ENCODE data around the gene CEP41. TPM values are rescaled to one million over a fixed set of nuclear protein-coding genes. Genes with fewer than 3 reads are reported as not detected.

Gene CEP41, protein sequence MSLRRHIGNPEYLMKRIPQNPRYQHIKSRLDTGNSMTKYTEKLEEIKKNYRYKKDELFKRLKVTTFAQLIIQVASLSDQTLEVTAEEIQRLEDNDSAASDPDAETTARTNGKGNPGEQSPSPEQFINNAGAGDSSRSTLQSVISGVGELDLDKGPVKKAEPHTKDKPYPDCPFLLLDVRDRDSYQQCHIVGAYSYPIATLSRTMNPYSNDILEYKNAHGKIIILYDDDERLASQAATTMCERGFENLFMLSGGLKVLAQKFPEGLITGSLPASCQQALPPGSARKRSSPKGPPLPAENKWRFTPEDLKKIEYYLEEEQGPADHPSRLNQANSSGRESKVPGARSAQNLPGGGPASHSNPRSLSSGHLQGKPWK
- 10 to 100 TPM; 25.1 to 34.1 (median 31.4) TPM for polyA plus RNA-seq (ENCODE audit: insufficient read depth in 1 of 5, insufficient read length in 5 of 5, low replicate concordance in 1 of 5)
- long read RNA-seq, donor 1, full-length matches to known transcripts: 3 of 357 reads
- long read RNA-seq, donor 1, partial matches to known transcripts: 96 of 357 reads
- long read RNA-seq, donor 1, other reads (novel, unspliced or antisense): 258 of 357 reads
- long read RNA-seq, donor 2, full-length matches to known transcripts: 9 of 9 reads
- long read RNA-seq, donor 2, partial matches to known transcripts: 0 of 9 reads
- long read RNA-seq, donor 2, other reads (novel, unspliced or antisense): 0 of 9 reads
- long read RNA-seq, donor 3, full-length matches to known transcripts: 6 of 6 reads
- long read RNA-seq, donor 3, partial matches to known transcripts: 0 of 6 reads
- long read RNA-seq, donor 3, other reads (novel, unspliced or antisense): 0 of 6 reads
- long read RNA-seq, donor 4, full-length matches to known transcripts: 5 of 5 reads
- long read RNA-seq, donor 4, partial matches to known transcripts: 0 of 5 reads
- long read RNA-seq, donor 4, other reads (novel, unspliced or antisense): 0 of 5 reads
- long read RNA-seq, donor 5, full-length matches to known transcripts: 10 of 10 reads
- long read RNA-seq, donor 5, partial matches to known transcripts: 0 of 10 reads
- long read RNA-seq, donor 5, other reads (novel, unspliced or antisense): 0 of 10 reads
- long read RNA-seq, donor 6, full-length matches to known transcripts: 10 of 10 reads
- long read RNA-seq, donor 6, partial matches to known transcripts: 0 of 10 reads
- long read RNA-seq, donor 6, other reads (novel, unspliced or antisense): 0 of 10 reads
- long read RNA-seq, donor 7, full-length matches to known transcripts: 5 of 502 reads
- long read RNA-seq, donor 7, partial matches to known transcripts: 473 of 502 reads
- long read RNA-seq, donor 7, other reads (novel, unspliced or antisense): 24 of 502 reads
- long read RNA-seq, donor 8, full-length matches to known transcripts: 2 of 2 reads
- long read RNA-seq, donor 8, partial matches to known transcripts: 0 of 2 reads
- long read RNA-seq, donor 8, other reads (novel, unspliced or antisense): 0 of 2 reads

GRCh38 chr7:130440527-130441365, at the start of gene CEP41:
TSS of gene CEP41 (minus strand) at chr7:130441016. CDS start at chr7:130440966, 50 bp downstream.
- peak; percentile 99 for DNase-seq

DNA sequence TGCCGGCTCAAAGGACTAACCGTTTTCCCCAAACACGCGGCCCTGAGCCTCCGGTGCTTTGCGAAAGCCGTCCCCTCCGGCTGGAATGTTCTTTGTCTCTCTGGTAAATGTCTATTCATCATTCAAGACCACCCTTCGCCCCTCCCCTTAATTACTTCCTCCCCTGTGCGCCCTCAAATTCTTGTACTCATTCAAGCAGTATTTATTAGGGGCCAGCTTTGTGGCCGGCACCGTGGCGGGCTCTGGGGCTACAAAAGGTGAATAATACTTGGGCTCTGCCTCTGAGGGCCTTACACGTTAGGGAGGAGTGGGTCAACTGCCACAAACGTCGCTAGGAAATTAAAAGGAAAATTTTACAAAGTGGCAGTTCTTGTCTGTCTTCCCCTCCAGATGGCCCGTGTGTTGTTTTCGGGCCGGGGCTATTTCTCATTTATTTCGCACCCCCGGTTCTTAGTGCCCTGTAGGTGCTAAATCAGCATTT, 49.5 kb upstream of the CEP41 start:
- DNase-seq: no peak

- no peak for DNase-seq
Observed at GRCh38 chr7:130489140-130489983, 48.5 kb upstream of the CEP41 start.

GRCh38 chr7:130488392-130489139, 47.8 kb upstream of the CEP41 start:
- peak in 1 of 2 donors; percentile 29 for DNase-seq

DNA sequence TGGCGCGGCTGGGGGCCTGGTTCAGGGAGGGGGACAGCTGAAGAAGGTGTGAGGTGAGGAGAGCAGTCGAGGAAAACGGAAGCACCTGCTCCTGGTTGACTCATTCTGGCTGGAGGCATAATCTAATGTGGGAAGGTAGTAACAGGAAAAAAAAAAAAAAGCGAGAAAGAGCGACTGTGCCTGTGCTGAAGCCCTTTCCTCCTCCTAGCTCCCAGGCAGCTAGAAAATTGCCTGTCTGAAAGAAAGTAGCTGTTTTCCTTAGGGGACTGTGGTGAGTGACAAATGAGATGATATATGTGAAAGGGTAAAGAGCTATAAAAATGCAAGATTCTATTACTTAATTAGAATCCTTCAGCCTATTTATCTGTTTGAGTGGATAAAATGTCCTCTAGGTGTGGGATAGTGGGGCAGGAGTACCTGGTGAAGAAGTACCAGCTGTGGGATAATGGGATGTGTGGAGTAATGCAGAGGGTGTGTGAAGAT, 46.2 kb upstream of the CEP41 start:
- DNase-seq: no peak

DNA sequence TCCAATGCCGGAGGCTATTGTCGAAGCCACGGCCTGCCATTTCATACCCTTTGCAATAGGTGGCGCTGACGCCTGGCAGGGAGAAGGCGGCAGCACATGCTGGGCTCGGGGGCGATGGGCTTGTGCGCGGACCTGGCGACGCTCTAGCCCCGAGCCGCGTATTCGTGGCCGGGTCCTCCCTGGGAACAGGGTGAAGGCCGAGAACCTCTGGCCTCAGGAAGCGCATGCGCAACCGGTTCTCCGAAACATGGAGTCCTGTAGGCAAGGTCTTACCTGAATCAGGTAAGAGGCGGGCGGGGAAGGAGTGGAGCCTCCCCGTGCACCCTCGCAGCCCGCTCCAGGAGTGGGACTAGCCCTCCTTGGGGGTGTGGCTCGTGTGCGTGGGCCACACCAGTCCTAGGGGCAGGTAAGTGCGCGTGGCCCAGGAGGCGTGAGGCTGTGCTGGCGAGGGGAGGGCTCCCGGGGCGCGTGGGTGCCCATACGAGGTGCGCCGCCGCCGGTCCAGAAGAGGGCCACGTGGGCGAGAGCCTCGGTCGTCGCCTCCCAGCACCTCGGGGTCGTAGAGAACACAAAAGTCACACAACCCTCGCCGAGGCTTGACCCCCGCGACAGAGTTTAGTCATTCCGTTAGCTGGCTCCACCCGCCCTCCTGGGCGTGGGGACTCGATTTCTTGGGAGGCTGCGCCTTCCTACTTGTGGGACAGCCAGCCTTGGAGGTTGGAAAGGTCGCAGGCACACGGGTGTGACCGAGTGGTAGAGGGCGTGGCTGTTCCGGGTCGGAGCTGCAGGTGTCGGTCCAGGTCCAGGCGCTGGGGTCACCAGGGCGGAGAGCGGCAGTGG, 45.5 kb upstream of the CEP41 start:
- DNase-seq: peak; percentile 71 to 74

DNA sequence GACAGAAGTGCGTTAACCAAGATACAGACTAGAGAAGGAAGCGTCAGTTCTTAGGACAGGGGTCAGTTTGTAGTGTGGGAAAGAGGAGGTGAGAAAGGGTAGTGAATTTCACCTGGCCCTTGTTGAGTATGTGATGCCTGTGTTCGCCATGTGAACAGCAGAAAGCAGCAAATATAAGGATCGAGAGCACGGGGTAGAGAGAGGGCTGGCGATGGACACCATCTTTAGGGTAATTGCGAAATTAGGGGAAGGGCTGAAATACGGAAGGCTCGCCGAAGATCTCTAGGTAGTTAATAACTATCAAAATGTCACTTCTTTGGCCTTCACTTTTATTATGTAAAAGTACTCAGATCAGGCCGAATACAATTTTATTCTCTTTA, 44.9 kb upstream of the CEP41 start:
- DNase-seq: no peak

DNA sequence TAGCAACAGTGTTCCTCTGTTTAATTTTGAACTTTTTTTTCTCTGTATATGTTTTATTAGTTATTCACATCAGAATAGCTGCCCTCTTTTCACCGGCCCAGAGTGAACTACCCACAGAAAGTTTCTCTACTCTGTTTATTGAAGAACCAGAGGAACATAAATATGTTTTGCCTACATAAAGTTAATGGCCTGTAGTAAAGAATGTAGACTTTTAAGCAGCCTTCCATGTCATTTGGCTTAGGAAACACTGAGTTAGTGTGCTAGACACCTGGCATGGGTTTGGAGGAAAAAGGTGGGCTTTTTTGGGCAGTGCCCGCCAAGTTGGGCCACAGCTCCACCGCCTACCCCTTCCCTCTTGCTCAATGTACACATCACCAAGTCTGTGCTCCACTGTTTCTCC, 42.2 kb upstream of the CEP41 start:
- no peak for DNase-seq

DNA sequence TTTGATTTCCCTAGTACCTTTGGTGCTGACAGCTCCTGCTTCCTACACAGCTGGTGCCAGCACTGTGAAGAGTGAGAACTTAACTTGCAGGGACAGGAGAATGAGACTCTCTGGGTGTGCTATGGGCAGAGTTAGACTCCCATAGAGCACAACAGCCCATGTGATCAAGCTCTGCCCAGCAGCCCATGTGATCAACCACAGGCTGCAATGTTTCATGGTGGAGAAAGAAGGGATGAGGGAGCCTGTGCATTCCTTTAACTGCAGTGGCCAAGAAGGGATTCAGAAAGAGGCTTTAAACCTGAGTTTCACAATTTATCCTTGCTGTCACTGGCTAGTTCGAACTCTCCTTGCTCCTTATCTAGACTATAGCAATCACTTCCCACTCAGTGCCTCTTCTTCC, 41.1 kb upstream of the CEP41 start:
- no peak for DNase-seq

DNA sequence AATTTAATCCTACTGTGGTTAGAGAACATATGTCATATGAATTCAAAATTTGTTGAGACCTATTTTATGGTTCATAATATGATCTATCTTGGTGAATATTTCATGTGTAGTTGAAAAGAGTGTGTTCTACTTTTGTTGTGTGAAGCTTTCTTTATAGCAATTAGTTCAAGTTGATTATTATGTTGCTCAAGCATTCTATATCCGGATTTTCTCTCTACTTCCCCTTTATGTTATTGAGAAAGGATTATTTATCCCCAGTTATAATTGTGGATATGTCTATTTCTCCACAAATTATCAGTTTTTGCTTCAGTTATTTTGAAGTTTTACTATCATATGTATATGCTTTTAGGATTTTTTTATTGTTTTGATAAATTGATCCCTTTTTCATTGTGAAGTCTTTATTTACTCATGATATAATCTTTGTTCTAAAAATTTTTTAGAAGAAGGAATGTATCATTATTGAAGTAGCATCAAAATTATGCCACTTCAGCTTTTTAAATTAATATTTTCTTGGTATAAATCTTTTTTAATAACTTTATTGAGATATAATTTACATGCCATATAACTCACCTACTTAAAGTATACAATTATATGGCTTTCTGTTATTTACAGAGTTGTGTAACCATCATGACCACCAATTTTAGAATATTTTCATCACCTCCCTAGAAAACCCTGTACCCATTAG, 39.0 kb upstream of the CEP41 start:
- DNase-seq: no peak

DNA sequence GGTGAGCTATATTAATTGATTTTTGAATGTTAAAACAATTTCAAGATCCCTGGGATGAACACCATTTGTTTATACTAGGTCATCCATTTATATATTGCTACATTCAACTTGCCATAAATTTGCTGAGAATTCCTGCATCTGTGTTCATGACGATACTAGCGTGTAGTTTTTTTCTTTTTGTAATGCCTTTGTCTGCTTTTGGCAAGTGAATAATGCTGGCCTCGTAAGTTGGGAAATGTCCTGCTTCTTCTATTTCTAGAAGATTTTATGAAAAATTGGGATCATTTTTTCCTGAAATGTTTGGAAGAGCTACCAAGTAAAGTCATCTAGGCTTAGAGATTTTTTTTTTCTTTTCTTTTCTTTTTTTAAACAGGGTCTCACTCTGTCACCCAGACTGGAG, 38.2 kb upstream of the CEP41 start:
- DNase-seq: no peak

DNA sequence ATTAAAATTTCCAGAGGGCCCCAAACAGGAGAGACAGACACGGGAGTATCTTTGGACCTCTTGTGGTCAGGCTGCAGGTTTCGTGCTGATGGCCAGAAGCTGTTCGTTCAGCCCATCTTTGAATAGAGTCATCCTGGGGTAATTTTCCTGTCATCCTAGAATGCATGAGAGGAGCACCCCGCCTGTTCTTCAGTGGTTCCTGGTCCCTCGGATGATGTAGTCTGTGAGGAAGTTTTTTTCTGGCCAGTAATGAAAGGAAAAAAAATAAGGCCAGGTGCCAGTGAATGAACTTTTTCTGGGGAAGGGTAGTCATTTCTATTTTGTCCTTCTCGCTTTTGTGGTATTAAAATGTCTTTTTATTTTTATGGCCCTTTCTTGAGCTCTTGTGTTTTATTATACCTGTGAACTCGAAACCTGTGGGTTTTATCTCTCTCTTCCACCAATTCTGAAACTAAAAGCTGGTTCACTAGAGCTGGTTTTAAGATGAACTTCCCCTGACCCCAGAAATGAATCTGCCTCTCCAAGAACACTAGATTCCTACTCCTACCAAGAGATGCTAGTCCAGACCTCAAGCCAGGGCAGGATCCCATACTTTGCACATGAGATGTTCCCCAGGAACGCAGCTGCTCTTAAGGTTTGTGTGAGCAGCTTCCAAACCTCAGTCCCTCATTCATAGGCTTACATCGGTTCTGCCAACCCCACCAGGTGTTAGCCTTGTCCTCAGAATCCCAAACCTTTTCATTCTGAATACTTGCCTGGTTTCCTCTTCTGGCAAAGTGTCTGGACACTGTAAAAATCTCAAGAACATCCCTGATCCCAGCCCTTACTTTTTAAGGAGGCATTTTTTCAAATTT, 35.7 kb upstream of the CEP41 start:
- no peak for DNase-seq

DNA sequence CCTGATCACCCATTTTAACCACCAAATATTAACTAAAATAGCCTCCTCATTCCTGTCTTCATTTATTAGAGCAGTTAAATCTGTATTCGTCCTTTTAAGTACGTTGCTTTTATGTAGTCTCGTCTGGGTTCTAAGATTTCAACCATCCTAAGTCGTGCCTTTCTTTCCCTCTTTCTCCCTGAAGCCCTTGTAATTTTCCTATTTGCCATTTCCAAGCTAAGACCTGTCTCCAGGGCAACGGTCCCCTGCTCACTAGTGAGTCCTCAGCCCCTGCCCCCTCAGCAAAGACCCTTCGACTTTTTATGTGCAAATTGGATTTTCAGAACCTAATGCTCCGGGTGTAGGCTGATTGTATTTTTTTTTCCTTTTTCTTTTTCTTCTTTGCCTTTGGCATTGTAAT, 35.0 kb upstream of the CEP41 start:
- DNase-seq: no peak

GRCh38 chr7:130473876-130474275, 33.1 kb upstream of the CEP41 start:
- DNase-seq: no peak

GRCh38 chr7:130473289-130473688, 32.5 kb upstream of the CEP41 start:
- DNase-seq: no peak

DNA sequence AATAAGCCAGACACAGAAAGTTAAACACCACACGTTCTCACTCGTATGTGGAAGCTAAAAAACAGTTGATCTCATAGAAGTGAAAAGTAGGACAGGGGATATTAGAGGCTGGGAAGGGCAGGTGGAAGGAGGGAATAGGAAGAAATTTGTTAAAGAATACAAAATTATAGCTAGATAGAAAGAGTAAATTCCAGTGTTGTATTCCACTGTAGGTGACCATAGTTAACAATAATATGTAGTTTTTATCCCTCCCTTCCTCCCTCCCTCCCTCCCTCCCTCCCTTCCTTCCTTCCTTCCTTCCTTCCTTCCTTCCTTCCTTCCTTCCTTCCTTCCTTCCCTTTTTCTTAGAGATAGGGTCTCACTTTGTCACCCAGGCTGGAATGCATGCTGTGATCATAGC, 31.2 kb upstream of the CEP41 start:
- no peak for DNase-seq
